NB4 (cell line): ENCODE results near the gene LRRFIP2.

Experiments used
- TF ChIP-seq, protein P1 (sequence below): IDR thresholded peaks from one replicate; pipeline ENCODE4 v1.5.1; 2012; ENCODE audit warnings: low read depth, low read length
- TF ChIP-seq, protein P2 (sequence below): IDR thresholded peaks from 2 replicates; pipeline ENCODE4 v1.6.1; 2011; ENCODE audit warnings: low read depth, low read length

DNA sequence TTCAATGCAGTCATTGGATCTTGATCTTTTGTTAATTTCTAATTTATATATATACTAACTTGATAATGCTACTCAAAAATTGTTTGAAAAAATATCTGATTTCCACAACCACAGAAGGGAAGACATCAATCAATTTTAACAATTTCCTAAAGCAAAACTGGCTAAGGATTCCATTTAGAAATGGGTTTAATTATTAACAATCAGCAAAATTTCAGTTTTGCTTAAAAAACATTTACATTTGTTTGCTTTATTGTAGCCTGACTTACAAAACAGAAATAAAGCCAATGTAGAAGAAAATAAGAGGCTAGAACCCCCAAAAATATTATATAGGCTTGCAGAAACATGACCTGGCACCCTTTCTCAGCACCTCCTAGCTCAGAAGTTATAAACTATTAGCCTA lies 74.9 kb downstream of the LRRFIP2 start:
- TF ChIP-seq, protein P1, sequence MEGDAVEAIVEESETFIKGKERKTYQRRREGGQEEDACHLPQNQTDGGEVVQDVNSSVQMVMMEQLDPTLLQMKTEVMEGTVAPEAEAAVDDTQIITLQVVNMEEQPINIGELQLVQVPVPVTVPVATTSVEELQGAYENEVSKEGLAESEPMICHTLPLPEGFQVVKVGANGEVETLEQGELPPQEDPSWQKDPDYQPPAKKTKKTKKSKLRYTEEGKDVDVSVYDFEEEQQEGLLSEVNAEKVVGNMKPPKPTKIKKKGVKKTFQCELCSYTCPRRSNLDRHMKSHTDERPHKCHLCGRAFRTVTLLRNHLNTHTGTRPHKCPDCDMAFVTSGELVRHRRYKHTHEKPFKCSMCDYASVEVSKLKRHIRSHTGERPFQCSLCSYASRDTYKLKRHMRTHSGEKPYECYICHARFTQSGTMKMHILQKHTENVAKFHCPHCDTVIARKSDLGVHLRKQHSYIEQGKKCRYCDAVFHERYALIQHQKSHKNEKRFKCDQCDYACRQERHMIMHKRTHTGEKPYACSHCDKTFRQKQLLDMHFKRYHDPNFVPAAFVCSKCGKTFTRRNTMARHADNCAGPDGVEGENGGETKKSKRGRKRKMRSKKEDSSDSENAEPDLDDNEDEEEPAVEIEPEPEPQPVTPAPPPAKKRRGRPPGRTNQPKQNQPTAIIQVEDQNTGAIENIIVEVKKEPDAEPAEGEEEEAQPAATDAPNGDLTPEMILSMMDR, result no peak
- TF ChIP-seq, protein P2, sequence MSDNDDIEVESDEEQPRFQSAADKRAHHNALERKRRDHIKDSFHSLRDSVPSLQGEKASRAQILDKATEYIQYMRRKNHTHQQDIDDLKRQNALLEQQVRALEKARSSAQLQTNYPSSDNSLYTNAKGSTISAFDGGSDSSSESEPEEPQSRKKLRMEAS, result no peak
